Cardiac fibroblast (primary cell): Measurements from ENCODE around the gene TSPAN14.

Source experiments
- DNase-seq, 2 donors: peaks; one replicate each; pipeline versions ENCODE4 v3.0.0 to v3.0.0-alpha.2; 2010; ENCODE audit warnings: low read depth in 2 of 2
- H3K4me3 ChIP-seq, 2 donors: replicated peaks in 1 of 2; 1 replicate in 1 of 2; 2 replicates in 1 of 2; pipeline ENCODE4 v1.5.1; 2011; ENCODE audit warnings: low read depth in 2 of 2, low read length in 2 of 2, mild to moderate bottlenecking in 2 of 2, moderate library complexity in 1 of 2
- TF ChIP-seq, protein P1 (sequence below): IDR thresholded peaks from one replicate; pipeline ENCODE4 v1.5.1; 2011; ENCODE audit warnings: low read depth, mild to moderate bottlenecking, low read length, inconsistent platforms

TSPAN14 gene

DNA sequence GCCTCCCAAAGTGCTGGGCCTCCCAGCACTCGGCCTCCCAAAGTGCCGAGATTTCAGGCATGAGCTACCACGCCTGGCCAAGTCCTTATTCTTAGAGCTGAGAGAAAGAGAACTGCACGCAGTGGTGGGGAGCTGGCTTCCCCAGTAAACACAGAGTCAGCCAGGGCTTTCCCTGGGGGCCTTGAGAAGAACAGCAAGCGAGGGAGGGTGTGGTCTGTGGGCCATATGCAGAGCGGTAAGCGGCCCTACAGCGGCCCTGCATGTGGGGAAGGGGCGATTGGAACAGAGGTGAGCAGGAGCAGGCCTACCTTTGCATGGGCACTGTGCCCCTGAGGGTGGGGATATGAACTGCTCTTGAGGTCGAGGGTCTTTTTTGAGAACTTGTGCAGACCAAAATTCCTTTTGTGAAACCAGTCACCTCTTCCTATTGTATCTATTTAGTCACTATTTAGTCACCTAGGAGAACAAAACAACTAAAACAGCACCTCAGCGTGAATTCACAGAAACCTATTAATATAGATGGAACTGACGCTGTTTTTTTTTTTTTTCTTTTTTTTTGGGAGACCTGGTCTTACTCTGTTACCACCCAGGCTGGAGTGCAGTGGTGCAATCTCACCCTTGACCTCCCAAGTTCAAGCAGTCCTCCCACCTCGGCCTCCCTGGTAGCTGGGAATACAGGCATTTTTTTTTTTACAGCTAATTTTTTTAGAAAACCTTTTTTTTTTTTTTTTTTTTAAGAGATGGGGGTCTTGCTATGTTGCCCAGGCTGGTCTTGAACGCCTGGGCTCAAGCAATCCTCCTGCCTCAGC, 46.7 kb downstream of the TSPAN14 start:
- TF ChIP-seq, protein P1, sequence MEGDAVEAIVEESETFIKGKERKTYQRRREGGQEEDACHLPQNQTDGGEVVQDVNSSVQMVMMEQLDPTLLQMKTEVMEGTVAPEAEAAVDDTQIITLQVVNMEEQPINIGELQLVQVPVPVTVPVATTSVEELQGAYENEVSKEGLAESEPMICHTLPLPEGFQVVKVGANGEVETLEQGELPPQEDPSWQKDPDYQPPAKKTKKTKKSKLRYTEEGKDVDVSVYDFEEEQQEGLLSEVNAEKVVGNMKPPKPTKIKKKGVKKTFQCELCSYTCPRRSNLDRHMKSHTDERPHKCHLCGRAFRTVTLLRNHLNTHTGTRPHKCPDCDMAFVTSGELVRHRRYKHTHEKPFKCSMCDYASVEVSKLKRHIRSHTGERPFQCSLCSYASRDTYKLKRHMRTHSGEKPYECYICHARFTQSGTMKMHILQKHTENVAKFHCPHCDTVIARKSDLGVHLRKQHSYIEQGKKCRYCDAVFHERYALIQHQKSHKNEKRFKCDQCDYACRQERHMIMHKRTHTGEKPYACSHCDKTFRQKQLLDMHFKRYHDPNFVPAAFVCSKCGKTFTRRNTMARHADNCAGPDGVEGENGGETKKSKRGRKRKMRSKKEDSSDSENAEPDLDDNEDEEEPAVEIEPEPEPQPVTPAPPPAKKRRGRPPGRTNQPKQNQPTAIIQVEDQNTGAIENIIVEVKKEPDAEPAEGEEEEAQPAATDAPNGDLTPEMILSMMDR, result peak; percentile 33
- DNase-seq, result peak; percentile 69 to 90
- H3K4me3 ChIP-seq, result no peak overlapping the region

DNA sequence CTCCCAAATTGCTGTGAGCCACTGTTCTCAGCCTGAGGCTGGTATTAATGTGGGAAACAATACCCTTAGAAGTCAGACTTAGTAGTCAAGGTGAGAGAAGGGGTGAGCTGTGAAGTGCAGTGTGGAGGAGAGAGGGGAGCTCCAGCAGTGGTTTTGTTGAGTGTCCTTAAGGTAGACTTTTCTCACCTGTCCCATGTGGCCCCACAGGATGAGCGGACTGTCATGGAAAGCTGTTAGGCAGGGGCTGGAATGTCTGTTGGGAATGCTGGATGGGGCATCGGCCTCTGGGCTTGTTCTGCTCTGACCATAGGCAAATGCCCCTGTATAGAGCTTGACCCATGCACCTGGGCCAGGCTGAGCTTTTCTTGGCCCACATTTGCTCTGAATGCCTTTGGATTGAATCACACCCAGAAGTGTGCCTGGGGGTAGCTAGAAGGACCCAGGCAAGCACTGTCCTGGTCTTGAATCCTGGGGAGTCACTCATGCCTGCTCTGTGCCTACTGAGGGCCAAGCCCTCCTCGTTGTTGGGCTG, 47.3 kb downstream of the TSPAN14 start:
- TF ChIP-seq, protein P1, result no peak
- H3K4me3 ChIP-seq, result no peak overlapping the region
- DNase-seq, result peak in 1 of 2 donors; percentile 49

DNA sequence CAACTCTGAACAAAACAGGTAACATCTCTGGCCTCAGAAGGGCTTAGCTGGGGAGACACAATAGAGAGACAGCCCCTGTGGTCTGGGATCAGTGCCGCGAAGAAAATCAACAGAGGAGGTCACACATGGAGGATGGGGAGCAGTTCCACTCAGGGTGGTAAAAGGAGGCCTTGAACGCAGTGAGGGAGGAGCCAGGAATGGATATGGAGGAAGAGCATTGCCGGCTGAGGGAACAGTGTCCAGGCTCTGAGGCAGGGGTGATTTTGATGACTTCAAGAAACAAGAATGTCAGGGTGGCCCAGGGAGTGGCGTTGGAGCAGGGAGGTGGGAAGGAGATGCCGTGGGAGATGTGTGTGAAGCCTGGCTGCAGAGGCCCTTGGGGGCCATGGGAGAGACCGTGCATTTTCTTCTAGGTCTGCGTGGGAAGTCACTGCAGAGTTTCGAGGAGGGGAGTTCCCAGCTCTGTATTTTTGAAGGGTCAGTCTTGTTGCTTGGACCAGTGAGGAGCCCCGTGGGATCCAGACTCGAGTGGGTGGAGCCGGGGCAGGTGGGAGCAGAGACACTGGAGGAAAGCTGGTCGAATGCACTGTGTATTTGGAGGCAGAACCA, 47.9 kb downstream of the TSPAN14 start:
- TF ChIP-seq, protein P1, result no peak
- DNase-seq, result peak in 1 of 2 donors; percentile 53
- no peak overlapping the region for H3K4me3 ChIP-seq

DNA sequence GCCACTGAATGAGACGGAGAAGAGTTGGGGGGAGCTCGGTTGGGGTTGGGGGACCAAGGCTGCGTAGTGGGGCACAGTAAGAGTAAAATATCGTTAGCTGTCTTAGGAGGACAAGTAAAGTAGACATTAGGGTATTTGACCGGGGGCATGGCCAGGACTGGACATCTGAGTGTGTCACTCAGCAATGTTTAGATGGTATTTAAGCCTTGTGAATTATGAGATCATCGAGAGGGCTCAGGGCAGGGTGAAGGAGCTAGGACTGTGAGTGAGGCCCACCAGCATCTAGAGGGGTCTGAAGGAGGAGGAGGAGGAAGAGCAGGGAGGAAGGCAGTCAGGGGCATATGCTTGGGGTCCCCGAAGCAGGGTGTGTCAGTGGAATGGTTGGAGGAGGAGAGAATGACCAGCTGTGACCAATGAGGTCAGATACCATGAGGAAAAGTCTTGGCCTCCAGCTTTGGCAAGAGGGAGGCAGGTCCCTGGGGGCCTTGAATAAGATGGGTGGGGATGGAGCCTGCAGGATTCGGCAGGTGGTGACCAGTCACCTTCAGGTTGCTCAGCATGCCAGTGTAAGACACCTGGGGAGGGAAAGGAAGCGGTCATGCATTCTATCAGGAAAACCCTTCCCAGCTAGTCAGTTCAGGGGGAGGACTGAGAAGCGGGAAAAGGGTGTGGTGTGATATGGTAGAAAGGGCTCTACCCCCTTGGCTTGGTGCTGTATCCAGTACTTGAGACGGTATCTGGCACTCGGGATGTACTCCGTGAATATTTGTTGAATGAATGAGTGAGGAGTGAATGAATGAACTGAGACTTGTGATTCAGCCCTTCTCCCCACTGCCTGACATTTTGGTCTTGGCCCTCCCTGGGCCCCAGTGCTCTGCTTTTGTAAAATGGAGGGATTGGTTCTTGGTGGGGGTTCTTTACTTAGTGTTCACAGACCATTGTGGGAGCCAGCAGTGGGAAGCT, 48.8 kb downstream of the TSPAN14 start:
- DNase-seq, result no peak
- H3K4me3 ChIP-seq, result no peak overlapping the region
- TF ChIP-seq, protein P1, result no peak

DNA sequence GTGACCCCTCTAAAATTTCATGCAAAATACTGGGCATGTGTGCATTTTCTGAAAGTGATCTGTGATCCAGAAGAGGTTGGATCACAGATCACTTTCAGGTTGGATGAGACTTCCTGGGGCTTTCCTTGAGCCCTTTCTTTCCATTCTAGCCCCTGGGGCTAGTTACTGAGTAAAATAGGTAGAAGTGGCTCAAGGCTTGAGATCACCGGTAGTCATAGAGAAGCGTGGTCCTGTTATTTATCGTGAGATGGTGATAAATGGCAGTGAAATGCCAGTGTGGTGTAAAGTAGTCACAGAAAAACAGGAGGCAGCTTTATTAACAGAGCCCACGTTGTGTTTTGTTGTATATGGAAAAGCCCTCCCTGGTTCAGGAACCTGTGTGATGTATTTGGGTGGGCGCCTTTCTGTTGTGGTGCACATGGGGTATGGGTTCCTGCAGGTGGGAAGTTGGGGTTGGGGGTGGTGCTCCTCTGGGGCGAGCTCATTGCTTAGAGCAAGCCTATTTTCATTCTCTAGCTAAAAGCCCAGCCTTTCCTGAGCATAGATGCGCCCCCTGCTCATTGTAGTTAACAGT, 49.6 kb downstream of the TSPAN14 start:
- DNase-seq, result no peak
- H3K4me3 ChIP-seq, result no peak overlapping the region
- TF ChIP-seq, protein P1, result no peak

DNA sequence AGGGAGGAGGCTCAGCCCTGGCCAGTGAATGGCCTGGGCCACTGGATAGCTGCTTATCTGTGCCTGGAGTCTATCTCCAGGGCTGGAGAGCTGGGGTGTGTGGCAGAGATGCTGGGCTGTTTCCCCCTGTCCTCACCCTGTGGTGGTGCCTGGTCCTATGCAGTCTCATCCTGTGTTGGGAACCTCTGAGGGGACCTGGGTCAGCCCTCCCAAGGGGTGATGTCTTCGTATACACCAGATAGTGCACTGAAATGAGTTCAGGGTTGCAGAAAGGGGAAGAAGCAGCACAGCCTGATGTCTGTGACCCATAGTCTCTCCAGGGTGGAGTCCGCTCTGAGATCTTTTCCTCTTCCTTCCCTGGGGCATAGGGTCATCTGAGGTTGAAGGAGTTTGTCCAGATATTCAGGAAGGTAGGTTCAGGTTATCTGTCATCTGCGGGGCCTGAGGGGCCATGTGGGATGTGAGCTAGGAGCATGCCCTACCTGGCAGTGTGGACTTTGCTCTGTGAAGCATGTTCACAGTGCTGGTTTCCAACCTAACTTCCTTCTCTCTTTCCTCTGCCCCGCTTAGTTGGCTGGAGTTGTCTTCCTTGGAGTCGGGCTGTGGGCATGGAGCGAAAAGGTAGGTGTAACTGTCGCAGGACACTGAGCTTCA, 50.2 kb downstream of the TSPAN14 start:
- DNase-seq, result no peak
- TF ChIP-seq, protein P1, result no peak
- no peak overlapping the region for H3K4me3 ChIP-seq
